Activated naive CD8-positive, alpha-beta T cell treated with anti-CD3 and anti-CD28 coated beads, Interleukin-2, amount 50 U/mL, for 24 hours (primary cell): ENCODE data around the gene CBFA2T2.
"Not testable (repeated sequence)": the region's sequence is repeated elsewhere in the genome, so short reads cannot be mapped to it uniquely, and the experiment has no call there.

Source experiments
- ATAC-seq: fragments of 150-1000 bp; cut with Tn5 transposase; one replicate; pipeline ENCODE4 v1.10.0; 2021
- DNase-seq: peaks from one replicate; pipeline ENCODE4 v3.0.0; 2021
- H3K27ac Mint-ChIP-seq: one replicate; pipeline ENCODE4 v1.8.0; 2021; ENCODE audit warnings: mild to moderate bottlenecking, mixed read lengths
- H3K27me3 Mint-ChIP-seq: one replicate; pipeline ENCODE4 v1.8.0; 2021; ENCODE audit warnings: mixed read lengths
- H3K36me3 Mint-ChIP-seq: one replicate; pipeline ENCODE4 v1.8.0; 2021; ENCODE audit warnings: low read depth, mixed read lengths
- H3K4me1 Mint-ChIP-seq: one replicate; pipeline ENCODE4 v1.8.0; 2021; ENCODE audit warnings: mixed read lengths
- H3K4me3 Mint-ChIP-seq: one replicate; pipeline ENCODE4 v1.8.0; 2021; ENCODE audit warnings: mild to moderate bottlenecking, moderate library complexity, mixed read lengths
- H3K9me3 Mint-ChIP-seq: one replicate; pipeline ENCODE4 v1.8.0; 2021; ENCODE audit warnings: mixed read lengths

CBFA2T2 gene

GRCh38 chr20:33540427-33540826 is 50.5 kb downstream of the CBFA2T2 start:
- Mint-ChIP-seq H3K9me3 (no peaks in the 10 kb centered on the region), H3K4me3 (no peak overlapping the region), H3K4me1 (peaks cover 5% of the 10 kb centered on the region), H3K27ac (no peak overlapping the region), H3K27me3 (no peaks in the 10 kb centered on the region), H3K36me3 (peaks cover 4% of the 10 kb centered on the region)
- DNase-seq (no peak), ATAC-seq (no peak)

- DNase-seq = no peak
- peaks cover 5% of the 10 kb centered on the region for H3K4me1 Mint-ChIP-seq
- H3K9me3 Mint-ChIP-seq = no peaks in the 10 kb centered on the region
- ATAC-seq = no peak
- H3K4me3 Mint-ChIP-seq = no peak overlapping the region
- H3K27me3 Mint-ChIP-seq = no peaks in the 10 kb centered on the region
- no peak overlapping the region for H3K27ac Mint-ChIP-seq
- peaks cover 4% of the 10 kb centered on the region for H3K36me3 Mint-ChIP-seq
Measured at GRCh38 chr20:33541074-33541473, 51.2 kb downstream of the CBFA2T2 start.

- ATAC-seq = no peak
- Mint-ChIP-seq H3K36me3 (peaks cover 4% of the 10 kb centered on the region), H3K9me3 (no peaks in the 10 kb centered on the region), H3K4me1 (peaks cover 5% of the 10 kb centered on the region), H3K27ac (no peak overlapping the region), H3K4me3 (no peak overlapping the region), H3K27me3 (no peaks in the 10 kb centered on the region)
- DNase-seq = no peak
Measured at GRCh38 chr20:33541797-33542196, 51.9 kb downstream of the CBFA2T2 start.

GRCh38 chr20:33545763-33546162 is 55.9 kb downstream of the CBFA2T2 start:
- Mint-ChIP-seq H3K4me3 (no peak overlapping the region), H3K27ac (no peak overlapping the region), H3K36me3 (no peaks in the 10 kb centered on the region), H3K9me3 (no peaks in the 10 kb centered on the region), H3K27me3 (no peaks in the 10 kb centered on the region), H3K4me1 (peaks cover 2% of the 10 kb centered on the region)
- ATAC-seq (no peak), DNase-seq (no peak)

- peaks cover 13% of the 10 kb centered on the region for H3K4me1 Mint-ChIP-seq
- H3K9me3 Mint-ChIP-seq = no peaks in the 10 kb centered on the region
- no peaks in the 10 kb centered on the region for H3K36me3 Mint-ChIP-seq
- no peak for DNase-seq
- H3K4me3 Mint-ChIP-seq = no peak overlapping the region
- no peak for ATAC-seq
- no peak overlapping the region for H3K27ac Mint-ChIP-seq
- no peaks in the 10 kb centered on the region for H3K27me3 Mint-ChIP-seq
Measured at GRCh38 chr20:33549229-33549999, 59.5 kb downstream of the CBFA2T2 start.

- Mint-ChIP-seq H3K4me1 (peaks cover 27% of the 10 kb centered on the region), H3K27me3 (no peaks in the 10 kb centered on the region), H3K9me3 (no peaks in the 10 kb centered on the region), H3K4me3 (no peak overlapping the region), H3K36me3 (no peaks in the 10 kb centered on the region), H3K27ac (no peak overlapping the region)
- DNase-seq = no peak
- ATAC-seq = no peak
Measured at GRCh38 chr20:33551778-33552177, 61.9 kb downstream of the CBFA2T2 start.

GRCh38 chr20:33552519-33552918 is 62.6 kb downstream of the CBFA2T2 start:
- H3K27ac Mint-ChIP-seq = no peak overlapping the region
- no peak overlapping the region for H3K4me3 Mint-ChIP-seq
- H3K36me3 Mint-ChIP-seq = peaks cover 5% of the 10 kb centered on the region
- no peaks in the 10 kb centered on the region for H3K9me3 Mint-ChIP-seq
- H3K4me1 Mint-ChIP-seq = peaks cover 27% of the 10 kb centered on the region
- DNase-seq (no peak), ATAC-seq (no peak)
- H3K27me3 Mint-ChIP-seq = no peaks in the 10 kb centered on the region

- ATAC-seq = no peak
- no peak overlapping the region for H3K4me3 Mint-ChIP-seq
- peaks cover 27% of the 10 kb centered on the region for H3K4me1 Mint-ChIP-seq
- no peaks in the 10 kb centered on the region for H3K9me3 Mint-ChIP-seq
- H3K27ac Mint-ChIP-seq = no peak overlapping the region
- no peak for DNase-seq
- no peaks in the 10 kb centered on the region for H3K27me3 Mint-ChIP-seq
- H3K36me3 Mint-ChIP-seq = peaks cover 7% of the 10 kb centered on the region
Measured at GRCh38 chr20:33553516-33553915, 63.6 kb downstream of the CBFA2T2 start.

- Mint-ChIP-seq H3K27ac (peak overlapping the region; percentile 80), H3K9me3 (no peaks in the 10 kb centered on the region), H3K4me1 (peaks cover 27% of the 10 kb centered on the region), H3K27me3 (no peaks in the 10 kb centered on the region), H3K36me3 (peaks cover 7% of the 10 kb centered on the region), H3K4me3 (peak overlapping the region; percentile 43)
- ATAC-seq = peak; percentile 99
- DNase-seq = no peak
Measured at GRCh38 chr20:33554914-33555420, 65.1 kb downstream of the CBFA2T2 start.

- Mint-ChIP-seq H3K4me3 (no peak overlapping the region), H3K27me3 (no peaks in the 10 kb centered on the region), H3K27ac (peak overlapping the region; percentile 37), H3K9me3 (no peaks in the 10 kb centered on the region), H3K36me3 (peaks cover 7% of the 10 kb centered on the region), H3K4me1 (peaks cover 27% of the 10 kb centered on the region)
- no peak for DNase-seq
- no peak for ATAC-seq
Measured at GRCh38 chr20:33555755-33556154, 65.9 kb downstream of the CBFA2T2 start.

- ATAC-seq (no peak), DNase-seq (no peak)
- H3K36me3 Mint-ChIP-seq = peaks cover 7% of the 10 kb centered on the region
- peak overlapping the region; percentile 8 for H3K4me3 Mint-ChIP-seq
- H3K4me1 Mint-ChIP-seq = peaks cover 27% of the 10 kb centered on the region
- no peaks in the 10 kb centered on the region for H3K9me3 Mint-ChIP-seq
- H3K27ac Mint-ChIP-seq = peak overlapping the region; percentile 37
- H3K27me3 Mint-ChIP-seq = no peaks in the 10 kb centered on the region
Measured at GRCh38 chr20:33556246-33556645, 66.3 kb downstream of the CBFA2T2 start.

- Mint-ChIP-seq H3K27me3 (no peaks in the 10 kb centered on the region), H3K9me3 (no peaks in the 10 kb centered on the region), H3K4me3 (no peak overlapping the region), H3K4me1 (peaks cover 19% of the 10 kb centered on the region), H3K27ac (no peak overlapping the region), H3K36me3 (peaks cover 7% of the 10 kb centered on the region)
- ATAC-seq (no peak), DNase-seq (no peak)
Measured at GRCh38 chr20:33558348-33559144, 68.7 kb downstream of the CBFA2T2 start.

- Mint-ChIP-seq H3K4me1 (peaks cover 14% of the 10 kb centered on the region), H3K36me3 (peaks cover 7% of the 10 kb centered on the region), H3K27me3 (no peaks in the 10 kb centered on the region), H3K27ac (no peak overlapping the region), H3K9me3 (no peaks in the 10 kb centered on the region), H3K4me3 (no peak overlapping the region)
- DNase-seq (no peak), ATAC-seq (no peak)
Measured at GRCh38 chr20:33559212-33559611, 69.3 kb downstream of the CBFA2T2 start.

- Mint-ChIP-seq H3K27me3 (no peaks in the 10 kb centered on the region), H3K9me3 (no peaks in the 10 kb centered on the region), H3K27ac (no peak overlapping the region), H3K4me3 (no peak overlapping the region), H3K36me3 (peaks cover 7% of the 10 kb centered on the region), H3K4me1 (peaks cover 11% of the 10 kb centered on the region)
- ATAC-seq (no peak), DNase-seq (no peak)
Measured at GRCh38 chr20:33560026-33560425, 70.1 kb downstream of the CBFA2T2 start.

GRCh38 chr20:33561053-33561452 is 71.2 kb downstream of the CBFA2T2 start:
- H3K27me3 Mint-ChIP-seq, ATAC-seq, H3K27ac Mint-ChIP-seq, H3K4me1 Mint-ChIP-seq, DNase-seq, H3K36me3 Mint-ChIP-seq, H3K9me3 Mint-ChIP-seq, H3K4me3 Mint-ChIP-seq: not testable (repeated sequence)
